Mucosa of descending colon (tissue), 3 donors: ENCODE results near the gene IL25. TPM values are rescaled to one million over a fixed set of nuclear protein-coding genes. Genes with fewer than 3 reads are reported as not detected.

Source experiments
- ATAC-seq: fragments of 200-7000 bp; cut with Tn5 transposase; one replicate; pipeline ENCODE4 v1.9.1; 2020; ENCODE audit warnings: mild to moderate bottlenecking, moderate library complexity
- DNase-seq, 3 donors: peaks; one replicate each; pipeline ENCODE4 v3.0.0-alpha.2; 2020
- H3K36me3 ChIP-seq: fragments of 200-600 bp; one replicate; pipeline ENCODE4 v1.8.0; 2021; ENCODE audit warnings: low read depth, mild to moderate bottlenecking
- H3K4me1 ChIP-seq: fragments of 200-600 bp; one replicate; pipeline ENCODE4 v1.8.0; 2021; ENCODE audit warnings: low read depth, mild to moderate bottlenecking
- H3K4me3 ChIP-seq: fragments of 200-600 bp; one replicate; pipeline ENCODE4 v1.8.0; 2021; ENCODE audit warnings: mild to moderate bottlenecking
- H3K9me3 ChIP-seq: fragments of 200-600 bp; one replicate; pipeline ENCODE4 v1.8.0; 2021; ENCODE audit warnings: mild to moderate bottlenecking
- intact Hi-C, 2 donors: fragments of 100-400 bp; cut with DNase I in 1 of 2; cut with micrococcal nuclease in 1 of 2; formaldehyde crosslinking; loops; one replicate each; pipeline versions ENCODE4 v1.11.0 to v1.11.1; 2022; cut with DNase I, micrococcal nuclease
- total RNA-seq, 3 donors: library from RNA; stranded (reverse); fragmentation: NEBNext Ultra II Directional in 2 of 3; extraction: Animal tissue kit (Norgen Biotek cat#: 25700) in 2 of 3; gene quantifications; one replicate each; pipeline versions ENCODE4 v1.2.1 to v1.2.4, GENCODE V29; 2021 to 2023
- TF ChIP-seq, protein P1 (sequence below): fragments of 200-600 bp; IDR thresholded peaks from one replicate; pipeline ENCODE4 v1.8.0; 2022; ENCODE audit warnings: antibody characterized with exemption, mild to moderate bottlenecking
- donor health status: DM: no; HTN: no; CAD: no; lungs with moderate emphysema.
- donor health status: DM: no; HTN: no; CAD: no.
- donor health status: DM: no; HTN: yes; CAD: no.

Gene IL25
- total RNA-seq, 3 donors from 2014 or later, result not detected

DNA sequence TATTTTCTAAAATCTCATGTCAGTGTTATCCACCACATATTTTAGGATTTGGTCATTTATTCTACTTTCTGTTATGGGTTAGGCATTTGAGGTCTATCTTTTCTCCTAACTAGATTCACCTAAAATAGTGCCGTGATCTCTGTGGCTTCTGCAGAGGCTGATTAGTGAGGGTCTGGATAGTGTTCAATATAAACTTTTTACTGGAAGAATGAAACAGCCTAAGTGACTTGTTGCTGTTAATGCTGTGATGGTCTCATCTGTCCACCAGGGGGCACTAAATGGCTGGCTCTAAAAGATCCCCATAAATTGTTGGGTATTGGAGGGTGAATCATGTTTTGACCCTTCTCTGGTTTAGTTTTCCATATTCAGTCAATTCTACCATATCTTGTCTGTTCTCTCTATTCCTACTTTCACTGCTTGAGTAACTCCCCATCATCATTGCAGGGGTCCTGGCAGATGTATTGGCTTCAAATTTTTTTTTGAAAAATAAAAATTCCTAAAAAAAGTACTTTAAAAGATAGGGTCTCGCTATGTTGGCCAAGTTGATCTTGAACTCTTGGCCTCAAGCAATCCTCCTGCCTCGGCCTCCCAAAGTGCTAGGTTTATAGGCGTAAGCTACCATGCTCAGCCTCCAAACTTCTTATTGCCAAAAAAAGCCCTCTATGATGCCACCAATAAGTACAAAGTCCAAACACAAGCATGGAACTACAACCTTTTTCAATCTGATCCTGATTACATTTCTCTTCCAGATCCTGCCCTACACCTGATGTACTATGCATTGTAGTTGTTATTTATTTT is 44.5 kb upstream of the IL25 start:
- Histone ChIP-seq H3K4me1 (peaks cover 4% of the 10 kb centered on the region), H3K36me3 (no peaks in the 10 kb centered on the region), H3K4me3 (no peak overlapping the region), H3K9me3 (no peaks in the 10 kb centered on the region)
- ATAC-seq (peak; percentile 89), DNase-seq (peak in 1 of 3 donors; percentile 80)
- TF ChIP-seq, protein P1, sequence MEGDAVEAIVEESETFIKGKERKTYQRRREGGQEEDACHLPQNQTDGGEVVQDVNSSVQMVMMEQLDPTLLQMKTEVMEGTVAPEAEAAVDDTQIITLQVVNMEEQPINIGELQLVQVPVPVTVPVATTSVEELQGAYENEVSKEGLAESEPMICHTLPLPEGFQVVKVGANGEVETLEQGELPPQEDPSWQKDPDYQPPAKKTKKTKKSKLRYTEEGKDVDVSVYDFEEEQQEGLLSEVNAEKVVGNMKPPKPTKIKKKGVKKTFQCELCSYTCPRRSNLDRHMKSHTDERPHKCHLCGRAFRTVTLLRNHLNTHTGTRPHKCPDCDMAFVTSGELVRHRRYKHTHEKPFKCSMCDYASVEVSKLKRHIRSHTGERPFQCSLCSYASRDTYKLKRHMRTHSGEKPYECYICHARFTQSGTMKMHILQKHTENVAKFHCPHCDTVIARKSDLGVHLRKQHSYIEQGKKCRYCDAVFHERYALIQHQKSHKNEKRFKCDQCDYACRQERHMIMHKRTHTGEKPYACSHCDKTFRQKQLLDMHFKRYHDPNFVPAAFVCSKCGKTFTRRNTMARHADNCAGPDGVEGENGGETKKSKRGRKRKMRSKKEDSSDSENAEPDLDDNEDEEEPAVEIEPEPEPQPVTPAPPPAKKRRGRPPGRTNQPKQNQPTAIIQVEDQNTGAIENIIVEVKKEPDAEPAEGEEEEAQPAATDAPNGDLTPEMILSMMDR, result peak; percentile 61
- intact Hi-C loops, result loop anchor here (5.0 to 10.0 kb wide), 2 partner anchors 49 to 137 kb away; partner anchors contain the start of genes CMTM5 (in 1 of the 2) and NGDN (in 1 of the 2)

GRCh38 chr14:23335623-23336022 is 37.0 kb upstream of the IL25 start:
- Histone ChIP-seq H3K9me3 (peaks cover 10% of the 10 kb centered on the region), H3K36me3 (no peaks in the 10 kb centered on the region), H3K4me1 (no peaks in the 10 kb centered on the region), H3K4me3 (no peak overlapping the region)
- ATAC-seq (no peak), DNase-seq (no peak)
- intact Hi-C loops, result no loop called here
- TF ChIP-seq, protein P1, result no peak

DNA sequence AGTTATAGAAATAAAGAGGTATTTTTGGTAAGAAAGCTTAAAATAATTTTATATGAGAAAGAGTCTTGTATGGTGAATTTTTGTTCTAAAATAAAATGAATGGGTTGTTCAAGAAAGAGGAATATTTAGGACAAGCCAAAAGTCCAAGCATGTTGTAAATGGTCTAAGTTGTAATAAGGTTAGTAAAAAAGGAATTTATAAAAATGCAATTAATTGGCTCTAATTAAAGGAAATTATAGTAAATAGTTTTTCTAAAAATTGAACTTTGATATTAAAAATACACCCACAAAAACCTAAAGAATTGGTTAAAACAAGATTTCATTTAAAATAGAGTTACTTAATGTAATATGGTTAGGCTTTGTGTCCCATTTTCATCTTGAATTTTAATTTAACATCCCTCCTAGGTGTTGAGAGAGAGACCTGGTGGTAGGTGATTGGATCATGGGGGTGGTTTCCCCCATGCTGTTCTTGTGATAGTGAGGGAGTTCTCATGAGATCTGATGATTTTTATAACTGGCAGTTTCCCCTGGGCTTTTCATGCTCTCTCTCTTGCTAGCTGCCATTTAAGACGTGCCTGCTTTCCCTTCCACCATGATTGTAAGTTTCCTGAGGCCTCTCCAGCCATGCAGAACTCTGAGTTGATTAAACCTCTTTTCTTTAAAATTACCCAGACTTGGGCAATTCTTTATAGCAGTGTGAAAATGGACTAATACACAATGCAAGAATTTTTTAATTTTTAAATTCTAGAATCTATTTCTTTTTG is 32.9 kb upstream of the IL25 start:
- no peaks in the 10 kb centered on the region for H3K4me1 ChIP-seq
- no peaks in the 10 kb centered on the region for H3K36me3 ChIP-seq
- peaks cover 10% of the 10 kb centered on the region for H3K9me3 ChIP-seq
- TF ChIP-seq, protein P1, result no peak
- intact Hi-C loops, result no loop called here
- no peak for ATAC-seq
- DNase-seq, result no peak
- H3K4me3 ChIP-seq, result no peak overlapping the region

DNA sequence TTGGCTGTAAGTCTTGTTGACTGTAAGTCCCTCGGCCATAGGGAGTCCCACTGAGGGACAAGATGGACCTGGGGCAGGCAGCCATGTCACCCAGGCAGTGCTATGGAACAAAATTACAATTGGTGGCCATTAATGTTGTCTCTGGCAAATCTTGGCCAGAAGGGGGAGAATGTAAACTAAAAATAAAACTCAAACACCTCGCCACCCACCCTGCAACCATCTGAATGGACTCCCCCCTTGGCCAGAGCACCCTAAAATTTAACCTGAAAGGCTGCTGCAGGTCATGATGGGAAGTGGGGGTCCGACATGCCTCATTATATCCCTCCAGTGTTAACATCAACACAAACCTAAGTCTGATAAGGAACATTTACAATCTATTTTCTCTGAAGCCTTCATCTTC is 28.1 kb upstream of the IL25 start:
- intact Hi-C loops, result no loop called here
- ATAC-seq (no peak), DNase-seq (no peak)
- TF ChIP-seq, protein P1, result no peak
- H3K4me1 ChIP-seq, result no peaks in the 10 kb centered on the region
- H3K9me3 ChIP-seq, result peaks cover 7% of the 10 kb centered on the region
- H3K36me3 ChIP-seq, result no peaks in the 10 kb centered on the region
- H3K4me3 ChIP-seq, result no peak overlapping the region

- intact Hi-C loops, result no loop called here
- Histone ChIP-seq H3K4me3 (no peak overlapping the region), H3K9me3 (no peaks in the 10 kb centered on the region), H3K36me3 (no peaks in the 10 kb centered on the region), H3K4me1 (no peaks in the 10 kb centered on the region)
- no peak for DNase-seq
- TF ChIP-seq, protein P1, result no peak
- no peak for ATAC-seq
Measured at GRCh38 chr14:23345987-23346692, 26.5 kb upstream of the IL25 start.
